Measurements from ENCODE around the gene APBA1. TPM values are rescaled to one million over a fixed set of nuclear protein-coding genes. Genes with fewer than 3 reads are reported as not detected.

APBA1 gene
- total RNA-seq, 1 experiment from 2014 or later: 1.8 TPM

- Histone ChIP-seq H3K27ac (ENCODE audit: insufficient read length, low read depth, low read length) (no peak overlapping the region), H3K9ac (ENCODE audit: extremely low read depth, insufficient read length, low read length) (no peak overlapping the region), H2BK12ac (ENCODE audit: insufficient read length, low read depth, low read length) (no peak overlapping the region), H3K23me2 (ENCODE audit: insufficient read length, low read depth, low read length, poor library complexity, severe bottlenecking) (no peaks in the 10 kb centered on the region), H3T11ph (ENCODE audit: low read length) (no peak overlapping the region), H3K4me1 (ENCODE audit: insufficient read depth, low read length) (peaks cover 2% of the 10 kb centered on the region; the same call in 1 of the 2 replicates), H4K91ac (ENCODE audit: insufficient read length, low read depth, low read length) (no peak overlapping the region), H3K4ac (ENCODE audit: low read depth, low read length) (no peak overlapping the region), H4K8ac (replicated peaks; ENCODE audit: insufficient read length, low read depth, low read length) (no peak overlapping the region), H2AK5ac (ENCODE audit: insufficient read length, low read length) (no peak overlapping the region), H4K5ac (ENCODE audit: insufficient read length, low read depth, low read length) (no peak overlapping the region), H2AFZ (ENCODE audit: low read length) (no peak overlapping the region), H3K79me1 (ENCODE audit: insufficient read depth, low read depth, low read length, poor library complexity, severe bottlenecking) (no peaks in the 10 kb centered on the region), H3K18ac (ENCODE audit: insufficient read length, low read depth, low read length) (no peak overlapping the region), H2BK120ac (ENCODE audit: low read depth, low read length, poor library complexity, severe bottlenecking) (no peak overlapping the region), H3K56ac (ENCODE audit: insufficient read length, low read depth, low read length) (no peak overlapping the region), H3K4me2 (ENCODE audit: insufficient read depth, insufficient read length, low read length) (no peak overlapping the region), H2BK5ac (ENCODE audit: insufficient read length, low read length) (no peak overlapping the region), H2BK15ac (ENCODE audit: low read depth, low read length) (no peak overlapping the region), H3K14ac (ENCODE audit: insufficient read depth, low read length) (no peak overlapping the region), H3K27me3 (ENCODE audit: insufficient read depth, low read length) (no peaks in the 10 kb centered on the region), H4K20me1 (ENCODE audit: control insufficient read depth, insufficient read depth, insufficient read length) (no peaks in the 10 kb centered on the region), H3K79me2 (ENCODE audit: insufficient read depth, low read length) (no peaks in the 10 kb centered on the region), H3K9me3 (ENCODE audit: control insufficient read depth, low read depth, low read length) (no peaks in the 10 kb centered on the region), H3K23ac (ENCODE audit: insufficient read length, low read depth, low read length) (no peak overlapping the region), H2BK20ac (ENCODE audit: low read depth, low read length, poor library complexity, severe bottlenecking) (no peak overlapping the region)
- no peak for DNase-seq
- no peak overlapping the region for H3K27ac Mint-ChIP-seq
- no peaks in the 10 kb centered on the region for H3K36me3 Mint-ChIP-seq (ENCODE audit: insufficient read depth in 1 of 3, low read depth in 3 of 3)
- no CpG with 5 or more reads among the region's 3 CpGs for WGBS (ENCODE audit: extremely low coverage, insufficient read length, low lambda C conversion rate)
- no peaks in the 10 kb centered on the region; a peak in 1 of 5 replicates for H3K9me3 Mint-ChIP-seq
- no peak overlapping the region for H3K4me3 Mint-ChIP-seq
- H3K4me1 Mint-ChIP-seq: peaks cover 0 to 4% of the 10 kb centered on the region in 2 experiments; a peak in 2 of 4 replicates
- no peak for TF ChIP-seq CTCF (conservative IDR thresholded peaks at IDR 0.05)
- no peaks in the 10 kb centered on the region for H3K27me3 Mint-ChIP-seq (ENCODE audit: low read depth)
These were observed 123.5 kb downstream of the APBA1 start for GRCh38 chr9:69548681-69549080.

Measured in H9 (cell line).